ENCODE measurements around the gene ZNF337. TPM values are rescaled to one million over a fixed set of nuclear protein-coding genes. Genes with fewer than 3 reads are reported as not detected.
"Not testable (repeated sequence)": the region's sequence is repeated elsewhere in the genome, so short reads cannot be mapped to it uniquely, and the experiment has no call there.

Gene ZNF337
- total and polyA plus RNA-seq, 2 donors (not counting 3 experiments of a cell fraction or from before 2014, with no cell fraction given), result 8.5 to 16.7 TPM

DNA sequence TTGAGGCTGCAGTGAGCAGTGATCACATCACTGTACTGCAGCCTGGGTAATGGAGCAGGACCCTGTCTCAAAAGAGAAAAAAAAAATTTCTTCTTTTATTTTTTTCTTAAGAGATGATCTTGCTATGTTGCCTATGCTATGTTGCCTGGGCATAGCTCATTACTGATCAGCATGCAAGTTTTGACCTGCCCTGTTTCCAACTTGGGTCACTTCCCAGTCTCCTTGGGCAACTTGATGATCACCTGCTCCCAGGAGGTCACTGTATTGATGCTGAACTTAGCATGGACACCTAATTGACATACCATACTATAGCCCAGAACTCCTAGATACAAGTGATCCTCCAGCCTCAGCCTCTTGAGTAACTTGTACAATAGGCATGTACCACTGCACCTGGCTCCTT, 42.2 kb downstream of the ZNF337 start:
- H3K4me1 ChIP-seq (ENCODE audit: control insufficient read depth, extremely low read depth, insufficient read depth, low read length), result no peaks in the 10 kb centered on the region
- H3K4me3 ChIP-seq (replicated peaks in 1 of 3; ENCODE audit: insufficient read depth in 1 of 3, low read depth in 1 of 3, low read length in 3 of 3), result no peak overlapping the region
- no peaks in the 10 kb centered on the region for H3K9me1 ChIP-seq (replicated peaks; ENCODE audit: control insufficient read depth, extremely low read depth, insufficient read depth, low read length)
- FAIRE-seq (no peak), DNase-seq (ENCODE audit: low read depth, low spot score) (no peak)
- no peaks in the 10 kb centered on the region for H3K36me3 ChIP-seq (ENCODE audit: control insufficient read depth in 2 of 2, extremely low read depth in 1 of 2, insufficient read depth in 2 of 2, low read length in 2 of 2)
- no peaks in the 10 kb centered on the region for H3K9me3 ChIP-seq (replicated peaks; ENCODE audit: control insufficient read depth, insufficient read depth, low read length)
- no peaks in the 10 kb centered on the region for H4K20me1 ChIP-seq (replicated peaks; ENCODE audit: control insufficient read depth, extremely low read depth, insufficient read depth, low read length)
- no peak overlapping the region for H3K9ac ChIP-seq (replicated peaks; ENCODE audit: extremely low read depth, insufficient read depth, low read length)
- POLR2A ChIA-PET, result no interaction called here
- no TSS peak for BruUV-seq (replicated peaks)
- H3K4me2 ChIP-seq (ENCODE audit: insufficient read depth, low read length), result no peak overlapping the region
- H2AFZ ChIP-seq (ENCODE audit: low read depth, low read length), result no peak overlapping the region
- intact Hi-C loops (cut with micrococcal nuclease) (no loop called here), dilution Hi-C loops (cut with MboI; ENCODE audit: extremely low pct_ligation_motif_present, low sequenced_read_pairs) (no loop called here)
- CTCF ChIA-PET, result no interaction called here
- TF ChIP-seq POLR2AphosphoS5 (IDR thresholded peaks at IDR 0.05; ENCODE audit: insufficient read depth, low read depth, low read length), result no peak
- TF ChIP-seq, protein P1, sequence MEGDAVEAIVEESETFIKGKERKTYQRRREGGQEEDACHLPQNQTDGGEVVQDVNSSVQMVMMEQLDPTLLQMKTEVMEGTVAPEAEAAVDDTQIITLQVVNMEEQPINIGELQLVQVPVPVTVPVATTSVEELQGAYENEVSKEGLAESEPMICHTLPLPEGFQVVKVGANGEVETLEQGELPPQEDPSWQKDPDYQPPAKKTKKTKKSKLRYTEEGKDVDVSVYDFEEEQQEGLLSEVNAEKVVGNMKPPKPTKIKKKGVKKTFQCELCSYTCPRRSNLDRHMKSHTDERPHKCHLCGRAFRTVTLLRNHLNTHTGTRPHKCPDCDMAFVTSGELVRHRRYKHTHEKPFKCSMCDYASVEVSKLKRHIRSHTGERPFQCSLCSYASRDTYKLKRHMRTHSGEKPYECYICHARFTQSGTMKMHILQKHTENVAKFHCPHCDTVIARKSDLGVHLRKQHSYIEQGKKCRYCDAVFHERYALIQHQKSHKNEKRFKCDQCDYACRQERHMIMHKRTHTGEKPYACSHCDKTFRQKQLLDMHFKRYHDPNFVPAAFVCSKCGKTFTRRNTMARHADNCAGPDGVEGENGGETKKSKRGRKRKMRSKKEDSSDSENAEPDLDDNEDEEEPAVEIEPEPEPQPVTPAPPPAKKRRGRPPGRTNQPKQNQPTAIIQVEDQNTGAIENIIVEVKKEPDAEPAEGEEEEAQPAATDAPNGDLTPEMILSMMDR (IDR thresholded peaks at IDR 0.05; ENCODE audit: extremely low read depth in 1 of 2, insufficient read depth in 1 of 2, low read depth in 1 of 2, low read length in 2 of 2), result no peak
- TF ChIP-seq EZH2 (IDR thresholded peaks at IDR 0.05; ENCODE audit: borderline replicate concordance, low read depth, low read length, severe bottlenecking), result no peak
- no peak for TF ChIP-seq MYC (IDR thresholded peaks at IDR 0.05; ENCODE audit: low read depth, low read length)
- TF ChIP-seq, protein P2, sequence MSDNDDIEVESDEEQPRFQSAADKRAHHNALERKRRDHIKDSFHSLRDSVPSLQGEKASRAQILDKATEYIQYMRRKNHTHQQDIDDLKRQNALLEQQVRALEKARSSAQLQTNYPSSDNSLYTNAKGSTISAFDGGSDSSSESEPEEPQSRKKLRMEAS (IDR thresholded peaks at IDR 0.05; ENCODE audit: insufficient read depth, insufficient read length), result no peak
- no peak for TF ChIP-seq GATA2 (IDR thresholded peaks at IDR 0.05; ENCODE audit: insufficient read depth, insufficient read length, low read depth, low read length)
- no peak for TF ChIP-seq POLR2A (IDR thresholded peaks at IDR 0.05; ENCODE audit: low read depth, low read length)
- TF ChIP-seq JUN (IDR thresholded peaks at IDR 0.05; ENCODE audit: borderline replicate concordance, insufficient read depth, insufficient read length, low read depth), result no peak
- TF ChIP-seq FOS (IDR thresholded peaks at IDR 0.05; ENCODE audit: borderline replicate concordance, insufficient read depth, low read length), result no peak
- no peak overlapping the region for H3K27ac ChIP-seq (ENCODE audit: insufficient read depth, low read depth, low read length)
- no peaks in the 10 kb centered on the region for H3K27me3 ChIP-seq (ENCODE audit: control insufficient read depth in 2 of 2, insufficient read depth in 2 of 2, low read length in 2 of 2)
- no peaks in the 10 kb centered on the region for H3K79me2 ChIP-seq (ENCODE audit: control insufficient read depth, insufficient read depth, low read length)

DNA sequence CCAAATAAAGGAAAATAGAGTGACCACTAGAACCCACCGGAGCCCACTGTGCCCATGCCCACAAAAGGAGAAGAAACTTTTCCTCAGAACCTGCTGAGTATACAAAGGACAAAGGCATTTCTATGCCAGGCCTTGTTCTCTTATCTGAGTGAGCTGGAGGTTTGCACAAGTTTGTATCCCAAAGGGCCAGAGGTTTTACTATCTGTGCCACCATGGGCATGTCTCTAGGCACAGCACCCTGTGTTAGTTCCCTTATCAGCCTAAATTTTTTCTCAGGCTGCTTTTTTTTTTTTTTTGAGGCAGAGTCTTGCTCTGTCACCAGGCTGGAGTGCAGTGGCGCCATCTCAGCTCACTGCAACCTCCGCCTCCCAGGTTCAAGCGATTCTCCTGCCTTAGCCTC, 43.8 kb downstream of the ZNF337 start:
- H3K9ac ChIP-seq (replicated peaks; ENCODE audit: extremely low read depth, insufficient read depth, low read length); H3K4me3 ChIP-seq (replicated peaks in 1 of 3; ENCODE audit: insufficient read depth in 1 of 3, low read depth in 1 of 3, low read length in 3 of 3); H3K9me1 ChIP-seq (replicated peaks; ENCODE audit: control insufficient read depth, extremely low read depth, insufficient read depth, low read length); H4K20me1 ChIP-seq (replicated peaks; ENCODE audit: control insufficient read depth, extremely low read depth, insufficient read depth, low read length); H2AFZ ChIP-seq (ENCODE audit: low read depth, low read length); H3K79me2 ChIP-seq (ENCODE audit: control insufficient read depth, insufficient read depth, low read length); FAIRE-seq; BruUV-seq (replicated peaks); DNase-seq (ENCODE audit: low read depth, low spot score); intact Hi-C loops (cut with micrococcal nuclease); H3K27me3 ChIP-seq (ENCODE audit: control insufficient read depth in 2 of 2, insufficient read depth in 2 of 2, low read length in 2 of 2); H3K27ac ChIP-seq (ENCODE audit: insufficient read depth, low read depth, low read length); CTCF ChIA-PET; H3K9me3 ChIP-seq (replicated peaks; ENCODE audit: control insufficient read depth, insufficient read depth, low read length); H3K4me2 ChIP-seq (ENCODE audit: insufficient read depth, low read length); H3K4me1 ChIP-seq (ENCODE audit: control insufficient read depth, extremely low read depth, insufficient read depth, low read length); POLR2A ChIA-PET; H3K36me3 ChIP-seq (ENCODE audit: control insufficient read depth in 2 of 2, extremely low read depth in 1 of 2, insufficient read depth in 2 of 2, low read length in 2 of 2); dilution Hi-C loops (cut with MboI; ENCODE audit: extremely low pct_ligation_motif_present, low sequenced_read_pairs): not testable (repeated sequence)

Data from endothelial cell of umbilical vein (primary cell).